Esophagus squamous epithelium (tissue), 4 donors: ENCODE results near the gene FRK.

ENCODE experiments used
- CTCF ChIP-seq, 6 experiments: fragments of 450-650 bp in 4 of 6; fragments of 200-600 bp in 2 of 6; sonication (generic) in 2 of 6; IDR thresholded peaks; one replicate each; pipeline ENCODE4 v1.5.1; 2016 to 2019; ENCODE audit warnings: antibody characterized with exemption in 6 of 6, mild to moderate bottlenecking in 4 of 6, moderate library complexity in 4 of 6
- POLR2A ChIP-seq, 4 donors: fragments of 450-650 bp; IDR thresholded peaks; one replicate each; pipeline ENCODE4 v1.6.1; 2017; ENCODE audit warnings: antibody characterized with exemption in 4 of 4, mild to moderate bottlenecking in 4 of 4, moderate library complexity in 3 of 4

- TF ChIP-seq CTCF (IDR thresholded peaks at IDR 0.05): no peak
- no peak for TF ChIP-seq POLR2A (IDR thresholded peaks at IDR 0.05)
Measured at GRCh38 chr6:116101302-116101718, 40.6 kb upstream of the FRK start.
